GM21576 (cell line): ENCODE results near the gene PRIM2.
"Not testable (repeated sequence)": the region's sequence is repeated elsewhere in the genome, so short reads cannot be mapped to it uniquely, and the experiment has no call there.

ENCODE experiments used
- ATAC-seq: cut with Tn5 transposase; IDR thresholded peaks from one replicate; pipeline ENCODE4 v1.9.1; 2021; ENCODE audit warnings: mild to moderate bottlenecking, moderate library complexity; ENCODE audit not compliant: unreplicated experiment

PRIM2 gene

GRCh38 chr6:57308755-57309154, 8.7 kb upstream of the PRIM2 start:
- not testable (repeated sequence) for ATAC-seq

DNA sequence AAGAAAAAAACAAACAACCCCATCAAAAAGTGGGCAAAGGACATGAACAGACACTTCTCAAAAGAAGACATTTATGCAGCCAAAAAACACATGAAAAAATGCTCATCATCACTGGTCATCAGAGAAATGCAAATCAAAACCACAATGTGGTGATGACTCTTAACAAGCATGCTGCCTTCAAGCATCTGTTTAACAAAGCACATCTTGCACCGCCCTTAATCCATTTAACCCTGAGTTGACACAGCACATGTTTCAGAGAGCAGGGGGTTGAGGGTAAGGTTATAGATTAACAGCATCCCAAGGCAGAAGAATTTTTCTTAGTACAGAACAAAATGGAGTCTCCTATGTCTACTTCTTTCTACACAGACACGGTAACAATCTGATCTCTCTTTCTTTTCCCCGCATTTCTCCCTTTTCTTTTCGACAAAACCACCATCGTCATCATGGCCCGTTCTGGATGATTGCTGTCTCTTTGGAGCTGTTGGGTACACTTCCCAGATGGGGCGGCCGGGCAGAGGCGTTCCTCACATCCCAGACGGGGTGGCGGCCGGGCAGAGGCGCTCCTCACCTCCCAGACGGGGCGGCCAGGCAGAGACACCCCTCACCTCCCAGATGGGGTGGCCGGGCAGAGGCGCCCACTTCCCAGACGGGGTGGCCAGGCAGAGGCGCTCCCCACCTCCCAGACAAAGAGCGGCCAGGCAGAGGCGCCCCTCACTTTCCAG, 7.2 kb upstream of the PRIM2 start:
- ATAC-seq, result not testable (repeated sequence)

DNA sequence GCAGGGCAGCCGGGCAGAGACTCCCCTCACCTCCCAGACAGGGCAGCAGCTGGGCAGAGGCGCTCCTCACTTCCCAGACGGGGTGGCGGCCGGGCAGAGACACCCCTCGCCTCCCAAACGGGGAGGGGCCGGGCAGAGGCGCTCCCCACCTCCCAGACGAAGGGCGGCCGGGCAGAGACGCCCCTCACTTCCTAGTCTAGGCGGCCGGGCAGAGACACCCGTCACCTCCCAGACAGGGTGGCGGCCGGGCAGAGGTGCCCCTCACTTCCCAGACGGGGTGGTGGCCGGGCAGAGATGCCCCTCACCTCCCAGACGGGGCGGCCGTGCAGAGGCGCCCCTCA, 6.6 kb upstream of the PRIM2 start:
- ATAC-seq, result no peak

- not testable (repeated sequence) for ATAC-seq
Observed at GRCh38 chr6:57311300-57312003, 6.0 kb upstream of the PRIM2 start.

DNA sequence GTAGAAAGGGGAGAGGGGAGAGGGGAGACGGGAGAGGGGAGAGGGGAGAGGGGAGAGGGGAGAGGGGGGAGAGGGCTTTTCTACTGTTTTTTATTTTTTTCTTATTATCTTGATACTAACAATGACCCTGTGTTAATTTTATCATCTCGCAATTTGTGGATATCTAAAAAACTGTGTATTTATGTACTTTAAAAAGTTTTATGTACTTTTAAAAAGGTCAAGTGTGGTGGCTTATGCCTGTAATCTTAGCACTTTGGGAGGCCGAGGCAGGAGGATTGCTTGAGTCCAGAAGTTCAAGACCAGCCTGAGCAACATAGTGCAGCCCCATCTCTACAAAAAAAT, 5.5 kb upstream of the PRIM2 start:
- no peak for ATAC-seq

- no peak for ATAC-seq
Observed at GRCh38 chr6:57313009-57313408, 4.4 kb upstream of the PRIM2 start.

GRCh38 chr6:57313711-57314471, 3.5 kb upstream of the PRIM2 start:
- ATAC-seq, result no peak

DNA sequence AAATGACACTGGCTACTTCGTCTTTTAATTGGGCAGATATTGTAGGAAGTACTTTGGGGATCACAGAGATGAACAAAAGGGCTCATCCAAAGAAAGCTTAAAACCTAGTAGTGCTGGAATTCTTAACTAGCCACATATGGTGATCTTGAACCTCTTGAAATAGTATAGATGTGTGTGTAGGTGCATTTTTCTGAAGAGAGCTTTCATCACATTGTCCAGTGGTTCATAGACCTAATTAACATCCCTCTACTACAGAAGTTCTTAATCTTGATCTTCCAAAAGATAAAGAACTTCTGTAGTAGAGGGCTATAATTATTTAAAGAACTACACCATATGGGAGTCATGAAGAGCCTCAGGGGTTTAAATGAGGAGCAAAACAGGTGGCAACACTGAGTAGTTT, 2.3 kb upstream of the PRIM2 start:
- no peak for ATAC-seq

GRCh38 chr6:57315851-57316250, 1.6 kb upstream of the PRIM2 start:
- ATAC-seq, result no peak

DNA sequence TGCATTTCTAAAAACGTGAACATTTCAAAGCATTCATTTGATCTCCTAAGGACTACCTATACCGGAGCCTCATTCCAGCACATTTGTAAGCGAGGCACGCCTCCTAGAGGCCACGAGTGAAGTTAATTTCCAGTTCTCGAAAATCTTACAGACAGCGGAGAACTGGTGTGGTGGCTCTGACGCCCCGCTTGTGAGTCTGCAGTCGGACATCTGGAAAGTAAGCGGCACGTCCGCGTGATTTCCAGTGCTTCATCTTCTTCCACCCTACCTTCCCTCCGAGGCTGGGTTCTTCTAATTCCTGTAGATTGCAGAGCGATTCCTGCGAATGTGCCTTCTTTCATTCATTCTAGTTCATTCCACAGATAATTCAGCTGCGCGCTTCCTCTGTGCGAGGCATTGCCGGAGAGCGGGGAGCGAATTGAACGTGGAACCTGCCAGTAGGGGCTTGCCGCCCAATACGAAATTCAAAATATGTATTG, 810 bp upstream of the PRIM2 start:
- ATAC-seq, result peak; percentile 88

DNA sequence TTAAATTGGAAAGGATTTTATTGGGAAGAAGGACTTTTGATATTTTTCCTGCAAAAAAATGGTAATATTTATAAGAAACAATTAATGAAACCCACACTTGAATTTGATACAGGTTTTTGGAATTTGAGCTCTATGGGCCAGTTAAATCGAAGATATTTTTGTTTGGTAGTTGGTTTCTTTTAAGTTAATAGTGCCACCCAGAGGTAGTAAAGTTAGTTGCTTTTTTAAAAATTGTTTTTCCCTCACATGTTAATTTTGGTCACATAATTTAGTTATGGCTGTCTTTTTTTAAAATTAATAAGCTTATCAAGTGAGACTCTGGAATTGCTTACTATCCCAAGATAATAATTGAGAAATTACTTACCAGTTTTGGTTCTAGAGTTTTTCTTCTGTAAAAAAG, 7.1 kb downstream of the PRIM2 start:
- ATAC-seq, result no peak

GRCh38 chr6:57327311-57327710, 9.9 kb downstream of the PRIM2 start:
- ATAC-seq, result no peak

DNA sequence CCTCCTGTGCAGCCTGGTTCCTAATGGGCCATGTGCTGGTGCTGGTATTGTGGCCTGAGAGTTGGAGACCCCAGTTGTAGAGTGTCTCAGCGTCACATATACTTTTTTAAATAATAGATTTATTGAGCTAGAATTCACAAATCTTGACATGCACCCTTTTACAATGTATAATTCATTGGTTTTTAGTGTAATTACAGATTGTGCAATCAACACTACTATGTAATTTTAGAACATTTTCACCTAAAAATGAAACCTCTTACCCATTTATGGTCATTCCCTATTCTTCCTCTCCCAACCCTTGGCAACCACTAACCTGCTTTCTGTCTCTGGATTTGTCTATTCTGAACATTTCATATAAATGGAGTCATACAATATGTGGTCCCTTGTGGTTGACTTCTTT, 10.6 kb downstream of the PRIM2 start:
- ATAC-seq, result no peak

DNA sequence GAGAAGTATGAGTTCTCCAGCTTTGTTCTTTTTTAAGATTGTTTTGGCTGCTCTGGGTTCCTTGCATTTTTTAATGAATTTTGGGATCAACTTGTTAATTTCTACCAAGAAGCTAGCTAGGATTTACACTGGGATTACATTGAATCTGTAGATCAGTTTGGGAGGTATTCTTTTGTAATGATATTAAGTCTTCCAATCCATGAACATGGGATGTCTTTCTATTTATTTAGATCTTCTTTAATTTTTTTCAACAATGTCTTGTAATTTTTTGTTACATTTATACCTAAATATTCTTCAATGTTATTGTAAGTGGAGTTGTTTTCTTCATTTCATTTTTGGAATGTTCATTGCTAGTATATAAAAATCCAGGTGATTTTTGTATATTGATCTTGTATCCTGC, 12.5 kb downstream of the PRIM2 start:
- ATAC-seq, result no peak

GRCh38 chr6:57342148-57342669, 24.8 kb downstream of the PRIM2 start:
- ATAC-seq, result no peak

DNA sequence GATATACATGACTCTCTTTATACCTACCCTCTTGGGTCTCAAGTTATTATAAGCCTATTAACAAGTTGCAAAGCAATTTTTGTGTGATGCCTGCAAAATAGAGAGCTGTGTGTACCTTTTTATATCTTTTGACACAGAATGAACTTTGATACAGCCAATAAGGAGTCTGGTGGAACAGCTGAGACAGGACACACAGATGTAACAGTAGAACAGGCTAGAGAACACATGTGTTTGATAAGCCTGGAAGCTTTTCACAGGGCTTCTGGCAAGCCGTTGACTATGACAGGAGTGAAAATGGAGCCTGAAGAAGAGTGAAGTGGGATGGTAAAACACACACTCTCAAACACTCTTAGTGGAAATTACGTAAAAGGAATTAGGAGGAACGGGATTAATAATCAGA, 25.9 kb downstream of the PRIM2 start:
- not testable (repeated sequence) for ATAC-seq

GRCh38 chr6:57346715-57347114, 29.3 kb downstream of the PRIM2 start:
- not testable (repeated sequence) for ATAC-seq

- ATAC-seq, result not testable (repeated sequence)
Observed at GRCh38 chr6:57347597-57347996, 30.2 kb downstream of the PRIM2 start.

DNA sequence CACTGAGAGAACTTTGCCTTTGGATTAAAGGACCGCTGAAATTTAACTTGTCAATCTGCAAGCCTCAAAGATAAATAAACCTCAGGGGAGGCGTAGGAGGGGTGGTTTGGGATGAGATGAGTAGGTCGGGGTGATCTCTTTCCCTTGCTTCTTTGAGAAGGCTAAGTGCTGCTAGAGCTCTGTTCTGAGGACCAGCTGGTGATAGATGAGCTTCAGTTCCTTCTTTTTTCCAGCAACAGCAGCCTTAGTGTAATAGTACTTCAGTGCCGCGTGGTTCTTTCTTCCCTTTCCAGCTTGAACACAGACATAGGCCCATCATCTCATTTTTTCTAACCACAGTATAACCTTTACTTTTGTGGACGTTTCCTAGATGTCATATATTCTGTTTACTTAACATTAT, 33.0 kb downstream of the PRIM2 start:
- peak; percentile 68 for ATAC-seq

- ATAC-seq, result not testable (repeated sequence)
Observed at GRCh38 chr6:57352596-57352995, 35.2 kb downstream of the PRIM2 start.

DNA sequence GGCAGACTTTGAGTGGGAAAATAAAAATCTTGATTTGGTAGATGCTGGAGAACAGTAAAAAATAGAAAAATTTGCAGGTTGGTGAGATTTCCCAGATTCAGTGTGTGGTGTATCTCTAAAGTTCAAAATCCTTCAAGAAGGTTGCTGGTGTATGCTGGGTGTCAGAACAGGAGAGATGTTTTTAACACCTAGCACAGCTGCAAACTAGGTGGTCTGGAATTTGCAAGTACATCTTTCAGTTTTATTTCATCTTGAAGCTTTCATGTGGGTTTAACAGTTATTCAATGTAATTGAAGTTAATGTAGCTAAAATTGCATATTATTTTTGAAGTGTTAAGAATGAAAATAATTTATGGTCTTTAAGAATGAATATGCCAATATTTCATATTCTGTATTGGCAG, 40.9 kb downstream of the PRIM2 start:
- not testable (repeated sequence) for ATAC-seq

- ATAC-seq, result not testable (repeated sequence)
Observed at GRCh38 chr6:57359766-57360165, 42.3 kb downstream of the PRIM2 start.
